Loucy (cell line): Measurements from ENCODE around the gene CRTAC1.

ENCODE experiments used
- EZH2phosphoT487 ChIP-seq: fragments of 200-600 bp; IDR thresholded peaks from 2 replicates; pipeline ENCODE4 v1.6.1; 2018; ENCODE audit warnings: antibody characterized with exemption, mild to moderate bottlenecking, moderate library complexity, borderline replicate concordance
- TF ChIP-seq, protein P1 (sequence below): fragments of 200-600 bp; sonication (generic); conservative IDR thresholded peaks from 2 replicates; pipeline ENCODE4 v1.5.1; 2014; ENCODE audit warnings: mild to moderate bottlenecking, antibody characterized with exemption, low read length

DNA sequence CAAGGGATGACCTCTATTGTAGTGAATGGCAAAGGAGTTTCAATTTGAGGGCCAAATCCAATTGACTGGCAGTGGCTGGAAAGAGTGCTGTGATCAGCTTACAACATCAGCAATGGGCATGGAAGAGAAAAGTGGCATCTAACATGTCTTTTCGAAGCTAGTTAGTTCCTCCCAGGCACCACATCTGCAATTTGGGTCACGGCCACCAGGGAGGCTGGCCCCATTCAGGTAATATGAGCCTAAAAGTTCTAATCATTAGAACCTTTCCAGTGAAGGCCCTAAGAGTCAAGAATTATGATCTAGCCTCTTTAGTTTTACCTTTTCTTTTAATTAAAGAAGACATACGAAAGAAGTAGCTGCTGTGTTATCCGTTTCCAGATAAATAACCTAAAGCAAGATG lies 17.3 kb downstream of the CRTAC1 start:
- TF ChIP-seq, protein P1, sequence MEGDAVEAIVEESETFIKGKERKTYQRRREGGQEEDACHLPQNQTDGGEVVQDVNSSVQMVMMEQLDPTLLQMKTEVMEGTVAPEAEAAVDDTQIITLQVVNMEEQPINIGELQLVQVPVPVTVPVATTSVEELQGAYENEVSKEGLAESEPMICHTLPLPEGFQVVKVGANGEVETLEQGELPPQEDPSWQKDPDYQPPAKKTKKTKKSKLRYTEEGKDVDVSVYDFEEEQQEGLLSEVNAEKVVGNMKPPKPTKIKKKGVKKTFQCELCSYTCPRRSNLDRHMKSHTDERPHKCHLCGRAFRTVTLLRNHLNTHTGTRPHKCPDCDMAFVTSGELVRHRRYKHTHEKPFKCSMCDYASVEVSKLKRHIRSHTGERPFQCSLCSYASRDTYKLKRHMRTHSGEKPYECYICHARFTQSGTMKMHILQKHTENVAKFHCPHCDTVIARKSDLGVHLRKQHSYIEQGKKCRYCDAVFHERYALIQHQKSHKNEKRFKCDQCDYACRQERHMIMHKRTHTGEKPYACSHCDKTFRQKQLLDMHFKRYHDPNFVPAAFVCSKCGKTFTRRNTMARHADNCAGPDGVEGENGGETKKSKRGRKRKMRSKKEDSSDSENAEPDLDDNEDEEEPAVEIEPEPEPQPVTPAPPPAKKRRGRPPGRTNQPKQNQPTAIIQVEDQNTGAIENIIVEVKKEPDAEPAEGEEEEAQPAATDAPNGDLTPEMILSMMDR = no peak; the same call in 1 of the 2 replicates
- TF ChIP-seq EZH2phosphoT487 = no peak
